ENCODE measurements around the gene DMWD.
"Not testable (repeated sequence)": the region's sequence is repeated elsewhere in the genome, so short reads cannot be mapped to it uniquely, and the experiment has no call there.

Gene DMWD

GRCh38 chr19:45800070-45800553 is 7.5 kb upstream of the DMWD start:
- DNase-seq (ENCODE audit: low read depth): no peak
- no peak overlapping the region for H3K4me3 ChIP-seq (ENCODE audit: low read depth, low read length)
- no peak for TF ChIP-seq CTCF (IDR thresholded peaks at IDR 0.05; ENCODE audit: low read depth, low read length, missing control alignments)
- in situ Hi-C loops (cut with HindIII; ENCODE audit: low sequenced_read_pairs): no loop called here

GRCh38 chr19:45799541-45799940 is 6.9 kb upstream of the DMWD start:
- H3K4me3 ChIP-seq (ENCODE audit: low read depth, low read length); in situ Hi-C loops (cut with HindIII; ENCODE audit: low sequenced_read_pairs); DNase-seq (ENCODE audit: low read depth): not testable (repeated sequence)

GRCh38 chr19:45798995-45799517 is 6.4 kb upstream of the DMWD start:
- in situ Hi-C loops (cut with HindIII; ENCODE audit: low sequenced_read_pairs): no loop called here
- no peak overlapping the region for H3K4me3 ChIP-seq (ENCODE audit: low read depth, low read length)
- TF ChIP-seq CTCF (IDR thresholded peaks at IDR 0.05; ENCODE audit: low read depth, low read length, missing control alignments): peak; percentile 85
- DNase-seq (ENCODE audit: low read depth): peak; percentile 63

GRCh38 chr19:45794627-45795026 is 2.0 kb upstream of the DMWD start:
- H3K4me3 ChIP-seq (ENCODE audit: low read depth, low read length): no peak overlapping the region
- in situ Hi-C loops (cut with HindIII; ENCODE audit: low sequenced_read_pairs): no loop called here
- TF ChIP-seq CTCF (IDR thresholded peaks at IDR 0.05; ENCODE audit: low read depth, low read length, missing control alignments): no peak
- no peak for DNase-seq (ENCODE audit: low read depth)

GRCh38 chr19:45793876-45794275 is 1.2 kb upstream of the DMWD start:
- no peak for DNase-seq (ENCODE audit: low read depth)
- H3K4me3 ChIP-seq (ENCODE audit: low read depth, low read length): no peak overlapping the region
- TF ChIP-seq CTCF (IDR thresholded peaks at IDR 0.05; ENCODE audit: low read depth, low read length, missing control alignments): no peak
- in situ Hi-C loops (cut with HindIII; ENCODE audit: low sequenced_read_pairs): no loop called here

GRCh38 chr19:45793178-45793564 is 526 bp upstream of the DMWD start:
- H3K4me3 ChIP-seq (ENCODE audit: low read depth, low read length): peak overlapping the region; percentile 89
- in situ Hi-C loops (cut with HindIII; ENCODE audit: low sequenced_read_pairs): no loop called here
- DNase-seq (ENCODE audit: low read depth): no peak
- TF ChIP-seq CTCF (IDR thresholded peaks at IDR 0.05; ENCODE audit: low read depth, low read length, missing control alignments): no peak

GRCh38 chr19:45791744-45792469 is 738 bp downstream of the DMWD start:
- DNase-seq (ENCODE audit: low read depth): no peak
- H3K4me3 ChIP-seq (ENCODE audit: low read depth, low read length): peak overlapping the region; percentile 89
- no peak for TF ChIP-seq CTCF (IDR thresholded peaks at IDR 0.05; ENCODE audit: low read depth, low read length, missing control alignments)
- in situ Hi-C loops (cut with HindIII; ENCODE audit: low sequenced_read_pairs): no loop called here
